ENCODE measurements around the gene HNRNPF.

GRCh38 chr10:43347997-43348396 lies 61.0 kb downstream of the HNRNPF start:
- TF ChIP-seq CTCF (IDR thresholded peaks at IDR 0.05) (no peak), POLR2A (IDR thresholded peaks at IDR 0.05) (no peak), EP300 (IDR thresholded peaks at IDR 0.05) (no peak), POLR2AphosphoS5 (IDR thresholded peaks at IDR 0.05) (no peak)
